ENCODE measurements around the gene ZFAND3. TPM values are rescaled to one million over a fixed set of nuclear protein-coding genes. Genes with fewer than 3 reads are reported as not detected.

ZFAND3 gene
- total and polyA plus RNA-seq, 2 donors (not counting 3 experiments of a cell fraction or from before 2014, with no cell fraction given): 15.4 to 54.2 TPM

DNA sequence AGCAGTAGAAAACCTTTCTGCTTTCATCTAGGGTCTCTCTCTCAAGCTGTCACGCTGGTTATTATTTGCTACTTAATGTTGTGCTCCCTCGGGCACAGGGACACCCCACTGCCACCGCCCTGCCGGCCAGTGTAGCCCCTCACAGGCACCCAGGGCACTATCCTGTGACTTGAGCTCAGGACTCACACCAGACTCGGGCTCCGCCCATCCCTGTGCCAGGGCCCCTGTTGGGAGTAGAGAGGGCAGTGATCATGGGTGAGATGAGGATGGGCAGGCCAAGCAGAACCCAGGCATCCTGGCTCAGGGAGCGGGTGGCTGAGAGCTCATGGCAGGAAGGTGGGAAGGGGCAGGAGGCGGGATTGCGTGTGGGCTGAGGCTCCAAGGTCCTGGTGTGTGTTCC, 371.9 kb downstream of the ZFAND3 start:
- no TSS peak for BruUV-seq (replicated peaks)
- Histone ChIP-seq H3K4me2 (ENCODE audit: insufficient read depth, low read length) (no peak overlapping the region), H3K9me1 (replicated peaks; ENCODE audit: control insufficient read depth, extremely low read depth, insufficient read depth, low read length) (no peaks in the 10 kb centered on the region), H3K27me3 (ENCODE audit: control insufficient read depth in 2 of 2, insufficient read depth in 2 of 2, low read length in 2 of 2) (no peaks in the 10 kb centered on the region), H3K79me2 (ENCODE audit: control insufficient read depth, insufficient read depth, low read length) (no peaks in the 10 kb centered on the region), H3K9ac (replicated peaks; ENCODE audit: extremely low read depth, insufficient read depth, low read length) (no peak overlapping the region), H3K36me3 (ENCODE audit: control insufficient read depth in 2 of 2, extremely low read depth in 1 of 2, insufficient read depth in 2 of 2, low read length in 2 of 2) (no peaks in the 10 kb centered on the region), H3K27ac (ENCODE audit: insufficient read depth, low read depth, low read length) (no peak overlapping the region), H2AFZ (ENCODE audit: low read depth, low read length) (no peak overlapping the region), H3K4me1 (ENCODE audit: control insufficient read depth, extremely low read depth, insufficient read depth, low read length) (peaks cover 13% of the 10 kb centered on the region), H3K4me3 (replicated peaks in 1 of 3; ENCODE audit: insufficient read depth in 1 of 3, low read depth in 1 of 3, low read length in 3 of 3) (no peak overlapping the region), H4K20me1 (replicated peaks; ENCODE audit: control insufficient read depth, extremely low read depth, insufficient read depth, low read length) (no peaks in the 10 kb centered on the region), H3K9me3 (replicated peaks; ENCODE audit: control insufficient read depth, insufficient read depth, low read length) (no peaks in the 10 kb centered on the region)
- ChIA-PET CTCF (interaction anchor here (0.8 to 3.4 kb wide), 2 partner anchors 17 to 303 kb away, joined by 3 to 11 read pairs; no protein-coding TSS in a partner anchor), POLR2A (no interaction called here)
- dilution Hi-C loops (cut with MboI; ENCODE audit: extremely low pct_ligation_motif_present, low sequenced_read_pairs) (no loop called here), intact Hi-C loops (cut with micrococcal nuclease) (loop anchor here (5.0 to 10.0 kb wide), 2 partner anchors 66 to 483 kb away; no protein-coding TSS in a partner anchor)
- no peak for TF ChIP-seq POLR2AphosphoS5 (IDR thresholded peaks at IDR 0.05; ENCODE audit: insufficient read depth, low read depth, low read length)
- TF ChIP-seq, protein P1, sequence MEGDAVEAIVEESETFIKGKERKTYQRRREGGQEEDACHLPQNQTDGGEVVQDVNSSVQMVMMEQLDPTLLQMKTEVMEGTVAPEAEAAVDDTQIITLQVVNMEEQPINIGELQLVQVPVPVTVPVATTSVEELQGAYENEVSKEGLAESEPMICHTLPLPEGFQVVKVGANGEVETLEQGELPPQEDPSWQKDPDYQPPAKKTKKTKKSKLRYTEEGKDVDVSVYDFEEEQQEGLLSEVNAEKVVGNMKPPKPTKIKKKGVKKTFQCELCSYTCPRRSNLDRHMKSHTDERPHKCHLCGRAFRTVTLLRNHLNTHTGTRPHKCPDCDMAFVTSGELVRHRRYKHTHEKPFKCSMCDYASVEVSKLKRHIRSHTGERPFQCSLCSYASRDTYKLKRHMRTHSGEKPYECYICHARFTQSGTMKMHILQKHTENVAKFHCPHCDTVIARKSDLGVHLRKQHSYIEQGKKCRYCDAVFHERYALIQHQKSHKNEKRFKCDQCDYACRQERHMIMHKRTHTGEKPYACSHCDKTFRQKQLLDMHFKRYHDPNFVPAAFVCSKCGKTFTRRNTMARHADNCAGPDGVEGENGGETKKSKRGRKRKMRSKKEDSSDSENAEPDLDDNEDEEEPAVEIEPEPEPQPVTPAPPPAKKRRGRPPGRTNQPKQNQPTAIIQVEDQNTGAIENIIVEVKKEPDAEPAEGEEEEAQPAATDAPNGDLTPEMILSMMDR (IDR thresholded peaks at IDR 0.05; ENCODE audit: extremely low read depth in 1 of 2, insufficient read depth in 1 of 2, low read depth in 1 of 2, low read length in 2 of 2): no peak
- no peak for TF ChIP-seq EZH2 (IDR thresholded peaks at IDR 0.05; ENCODE audit: borderline replicate concordance, low read depth, low read length, severe bottlenecking)
- no peak for TF ChIP-seq FOS (IDR thresholded peaks at IDR 0.05; ENCODE audit: borderline replicate concordance, insufficient read depth, low read length)
- TF ChIP-seq JUN (IDR thresholded peaks at IDR 0.05; ENCODE audit: borderline replicate concordance, insufficient read depth, insufficient read length, low read depth): no peak
- TF ChIP-seq, protein P2, sequence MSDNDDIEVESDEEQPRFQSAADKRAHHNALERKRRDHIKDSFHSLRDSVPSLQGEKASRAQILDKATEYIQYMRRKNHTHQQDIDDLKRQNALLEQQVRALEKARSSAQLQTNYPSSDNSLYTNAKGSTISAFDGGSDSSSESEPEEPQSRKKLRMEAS (IDR thresholded peaks at IDR 0.05; ENCODE audit: insufficient read depth, insufficient read length): no peak
- TF ChIP-seq MYC (IDR thresholded peaks at IDR 0.05; ENCODE audit: low read depth, low read length): no peak
- TF ChIP-seq POLR2A (IDR thresholded peaks at IDR 0.05; ENCODE audit: low read depth, low read length): no peak
- no peak for TF ChIP-seq GATA2 (IDR thresholded peaks at IDR 0.05; ENCODE audit: insufficient read depth, insufficient read length, low read depth, low read length)
- FAIRE-seq (no peak), DNase-seq (ENCODE audit: low read depth, low spot score) (no peak)
